LoVo (cell line): ENCODE data around the gene CAB39L.
A peak's percentile ranks its signal among the peaks of the same experiment; 100 is the strongest.
"Not testable (repeated sequence)": the region's sequence is repeated elsewhere in the genome, so short reads cannot be mapped to it uniquely, and the experiment has no call there.

Source experiments
- DNase-seq: peaks from one replicate; pipeline ENCODE4 v3.0.0-alpha.2; 2016; ENCODE audit warnings: low spot score

Gene CAB39L

GRCh38 chr13:49308097-49308875 lies 135.6 kb downstream of the CAB39L start:
- no peak for DNase-seq

GRCh38 chr13:49307365-49307764 lies 136.5 kb downstream of the CAB39L start:
- DNase-seq = no peak

- DNase-seq = no peak
Measured at GRCh38 chr13:49305792-49306425, 138.0 kb downstream of the CAB39L start.

GRCh38 chr13:49304763-49305700 lies 138.8 kb downstream of the CAB39L start:
- DNase-seq = no peak

- no peak for DNase-seq
Measured at GRCh38 chr13:49304356-49304755, 139.5 kb downstream of the CAB39L start.

- DNase-seq = peak; percentile 5
Measured at GRCh38 chr13:49303533-49304252, 140.2 kb downstream of the CAB39L start.

GRCh38 chr13:49302817-49303216 lies 141.0 kb downstream of the CAB39L start:
- DNase-seq = no peak

- DNase-seq = no peak
Measured at GRCh38 chr13:49302222-49302621, 141.6 kb downstream of the CAB39L start.

- peak; percentile 81 for DNase-seq
Measured at GRCh38 chr13:49300739-49301589, 142.9 kb downstream of the CAB39L start.

GRCh38 chr13:49300276-49300675 lies 143.6 kb downstream of the CAB39L start:
- no peak for DNase-seq

- DNase-seq = no peak
Measured at GRCh38 chr13:49298903-49299605, 144.8 kb downstream of the CAB39L start.

- no peak for DNase-seq
Measured at GRCh38 chr13:49298416-49298815, 145.4 kb downstream of the CAB39L start.

GRCh38 chr13:49297338-49297737 lies 146.5 kb downstream of the CAB39L start:
- no peak for DNase-seq

GRCh38 chr13:49296659-49297058 lies 147.2 kb downstream of the CAB39L start:
- DNase-seq = no peak

- DNase-seq = no peak
Measured at GRCh38 chr13:49295244-49295643, 148.6 kb downstream of the CAB39L start.

- DNase-seq = not testable (repeated sequence)
Measured at GRCh38 chr13:49294723-49295122, 149.1 kb downstream of the CAB39L start.

GRCh38 chr13:49292742-49293486 lies 150.9 kb downstream of the CAB39L start:
- no peak for DNase-seq

- no peak for DNase-seq
Measured at GRCh38 chr13:49288458-49288857, 155.4 kb downstream of the CAB39L start.

- no peak for DNase-seq
Measured at GRCh38 chr13:49287995-49288394, 155.9 kb downstream of the CAB39L start.

GRCh38 chr13:49279885-49280284 lies 164.0 kb downstream of the CAB39L start:
- DNase-seq = no peak
